Measurements from ENCODE around the gene MAPK8. TPM values are rescaled to one million over a fixed set of nuclear protein-coding genes. Genes with fewer than 3 reads are reported as not detected.
A peak's percentile ranks its signal among the peaks of the same experiment; 100 is the strongest.

Gene MAPK8
- total RNA-seq, 1 donor from 2014 or later: 53.7 TPM

GRCh38 chr10:48306870-48307710 is 613 bp downstream of the MAPK8 start:
- Mint-ChIP-seq H3K9me3 (ENCODE audit: unreplicated experiment) (no peaks in the 10 kb centered on the region), H3K27ac (ENCODE audit: unreplicated experiment) (peak overlapping the region; percentile 77), H3K36me3 (ENCODE audit: low read depth, unreplicated experiment) (no peaks in the 10 kb centered on the region), H3K27me3 (ENCODE audit: unreplicated experiment) (peaks cover 10% of the 10 kb centered on the region), H3K4me1 (ENCODE audit: unreplicated experiment) (peaks cover 23% of the 10 kb centered on the region), H3K4me3 (ENCODE audit: unreplicated experiment) (peak overlapping the region; percentile 94)
- peak; percentile 71 for DNase-seq (ENCODE audit: low spot score)
- TF ChIP-seq, protein P1, sequence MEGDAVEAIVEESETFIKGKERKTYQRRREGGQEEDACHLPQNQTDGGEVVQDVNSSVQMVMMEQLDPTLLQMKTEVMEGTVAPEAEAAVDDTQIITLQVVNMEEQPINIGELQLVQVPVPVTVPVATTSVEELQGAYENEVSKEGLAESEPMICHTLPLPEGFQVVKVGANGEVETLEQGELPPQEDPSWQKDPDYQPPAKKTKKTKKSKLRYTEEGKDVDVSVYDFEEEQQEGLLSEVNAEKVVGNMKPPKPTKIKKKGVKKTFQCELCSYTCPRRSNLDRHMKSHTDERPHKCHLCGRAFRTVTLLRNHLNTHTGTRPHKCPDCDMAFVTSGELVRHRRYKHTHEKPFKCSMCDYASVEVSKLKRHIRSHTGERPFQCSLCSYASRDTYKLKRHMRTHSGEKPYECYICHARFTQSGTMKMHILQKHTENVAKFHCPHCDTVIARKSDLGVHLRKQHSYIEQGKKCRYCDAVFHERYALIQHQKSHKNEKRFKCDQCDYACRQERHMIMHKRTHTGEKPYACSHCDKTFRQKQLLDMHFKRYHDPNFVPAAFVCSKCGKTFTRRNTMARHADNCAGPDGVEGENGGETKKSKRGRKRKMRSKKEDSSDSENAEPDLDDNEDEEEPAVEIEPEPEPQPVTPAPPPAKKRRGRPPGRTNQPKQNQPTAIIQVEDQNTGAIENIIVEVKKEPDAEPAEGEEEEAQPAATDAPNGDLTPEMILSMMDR (IDR thresholded peaks at IDR 0.05; ENCODE audit: unreplicated experiment): no peak

- Mint-ChIP-seq H3K4me3 (ENCODE audit: unreplicated experiment) (peak overlapping the region; percentile 94), H3K9me3 (ENCODE audit: unreplicated experiment) (no peaks in the 10 kb centered on the region), H3K27me3 (ENCODE audit: unreplicated experiment) (peaks cover 10% of the 10 kb centered on the region), H3K27ac (ENCODE audit: unreplicated experiment) (peak overlapping the region; percentile 77), H3K36me3 (ENCODE audit: low read depth, unreplicated experiment) (no peaks in the 10 kb centered on the region), H3K4me1 (ENCODE audit: unreplicated experiment) (peaks cover 23% of the 10 kb centered on the region)
- no peak for DNase-seq (ENCODE audit: low spot score)
- TF ChIP-seq, protein P1 (IDR thresholded peaks at IDR 0.05; ENCODE audit: unreplicated experiment): no peak
Observed at GRCh38 chr10:48307711-48308018, 1.2 kb downstream of the MAPK8 start.

DNA sequence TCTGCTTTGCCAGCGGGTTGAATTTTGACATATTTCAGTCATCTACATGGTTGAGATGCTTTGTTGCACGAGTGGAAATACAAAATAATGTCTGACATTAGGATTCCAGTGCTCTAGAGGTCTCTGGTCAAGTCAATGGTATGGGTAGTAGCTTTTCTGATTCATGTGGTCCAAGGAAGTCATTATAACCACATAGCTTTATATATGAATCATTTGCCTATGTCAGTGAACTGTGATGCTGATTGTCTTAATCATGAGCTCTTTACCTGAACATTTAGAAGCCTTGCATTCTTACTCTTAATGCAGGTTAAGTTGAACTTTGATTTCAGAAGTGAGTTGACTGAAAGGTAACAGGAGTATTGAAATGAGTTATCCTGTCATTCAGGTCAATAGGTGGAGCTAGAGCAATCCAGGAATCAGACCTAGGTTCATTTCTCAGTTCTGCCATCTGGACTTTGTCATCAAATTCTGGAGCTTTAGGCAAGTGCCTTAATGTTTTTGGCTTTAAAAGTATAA is 3.3 kb downstream of the MAPK8 start:
- TF ChIP-seq, protein P1 (IDR thresholded peaks at IDR 0.05; ENCODE audit: unreplicated experiment): no peak
- no peak overlapping the region for H3K27ac Mint-ChIP-seq (ENCODE audit: unreplicated experiment)
- DNase-seq (ENCODE audit: low spot score): no peak
- H3K36me3 Mint-ChIP-seq (ENCODE audit: low read depth, unreplicated experiment): no peaks in the 10 kb centered on the region
- peaks cover 23% of the 10 kb centered on the region for H3K4me1 Mint-ChIP-seq (ENCODE audit: unreplicated experiment)
- no peaks in the 10 kb centered on the region for H3K9me3 Mint-ChIP-seq (ENCODE audit: unreplicated experiment)
- H3K4me3 Mint-ChIP-seq (ENCODE audit: unreplicated experiment): no peak overlapping the region
- peaks cover 10% of the 10 kb centered on the region for H3K27me3 Mint-ChIP-seq (ENCODE audit: unreplicated experiment)

DNA sequence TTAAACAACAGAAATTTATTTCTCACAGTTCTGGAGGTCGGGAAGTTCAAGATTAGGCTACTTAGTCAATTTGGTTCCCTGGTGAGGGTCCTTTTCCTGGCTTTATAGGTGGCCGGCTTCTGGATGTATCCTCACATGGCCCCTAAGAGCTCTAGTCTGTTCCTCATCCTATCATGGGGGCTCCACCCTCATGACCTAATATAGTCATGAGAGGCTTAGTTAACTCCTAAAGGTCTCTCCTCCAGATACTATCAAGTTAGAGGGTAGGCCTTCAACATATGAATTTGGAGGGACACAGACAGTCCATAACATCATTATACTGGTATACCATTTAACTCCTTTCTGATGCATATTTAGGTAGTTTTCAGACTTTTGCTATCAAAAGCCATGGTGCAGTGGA is 7.6 kb downstream of the MAPK8 start:
- no peak overlapping the region for H3K4me3 Mint-ChIP-seq (ENCODE audit: unreplicated experiment)
- H3K36me3 Mint-ChIP-seq (ENCODE audit: low read depth, unreplicated experiment): no peaks in the 10 kb centered on the region
- no peaks in the 10 kb centered on the region for H3K27me3 Mint-ChIP-seq (ENCODE audit: unreplicated experiment)
- peaks cover 8% of the 10 kb centered on the region for H3K4me1 Mint-ChIP-seq (ENCODE audit: unreplicated experiment)
- TF ChIP-seq, protein P1 (IDR thresholded peaks at IDR 0.05; ENCODE audit: unreplicated experiment): no peak
- no peak for DNase-seq (ENCODE audit: low spot score)
- no peaks in the 10 kb centered on the region for H3K9me3 Mint-ChIP-seq (ENCODE audit: unreplicated experiment)
- H3K27ac Mint-ChIP-seq (ENCODE audit: unreplicated experiment): no peak overlapping the region

- H3K9me3 Mint-ChIP-seq (ENCODE audit: unreplicated experiment): no peaks in the 10 kb centered on the region
- no peak for DNase-seq (ENCODE audit: low spot score)
- no peak overlapping the region for H3K27ac Mint-ChIP-seq (ENCODE audit: unreplicated experiment)
- no peaks in the 10 kb centered on the region for H3K4me1 Mint-ChIP-seq (ENCODE audit: unreplicated experiment)
- no peaks in the 10 kb centered on the region for H3K27me3 Mint-ChIP-seq (ENCODE audit: unreplicated experiment)
- no peaks in the 10 kb centered on the region for H3K36me3 Mint-ChIP-seq (ENCODE audit: low read depth, unreplicated experiment)
- no peak overlapping the region for H3K4me3 Mint-ChIP-seq (ENCODE audit: unreplicated experiment)
- TF ChIP-seq, protein P1 (IDR thresholded peaks at IDR 0.05; ENCODE audit: unreplicated experiment): no peak
Observed at GRCh38 chr10:48316236-48316635, 9.8 kb downstream of the MAPK8 start.

Measured in endothelial cell (in vitro differentiated cells).